HG03354 (cell line): ENCODE measurements around the gene FANCI.

Experiments used
- ATAC-seq: cut with Tn5 transposase; IDR thresholded peaks from one replicate; pipeline ENCODE4 v1.9.1; 2021; ENCODE audit warnings: mild to moderate bottlenecking; ENCODE audit not compliant: unreplicated experiment, poor library complexity, severe bottlenecking

FANCI gene

DNA sequence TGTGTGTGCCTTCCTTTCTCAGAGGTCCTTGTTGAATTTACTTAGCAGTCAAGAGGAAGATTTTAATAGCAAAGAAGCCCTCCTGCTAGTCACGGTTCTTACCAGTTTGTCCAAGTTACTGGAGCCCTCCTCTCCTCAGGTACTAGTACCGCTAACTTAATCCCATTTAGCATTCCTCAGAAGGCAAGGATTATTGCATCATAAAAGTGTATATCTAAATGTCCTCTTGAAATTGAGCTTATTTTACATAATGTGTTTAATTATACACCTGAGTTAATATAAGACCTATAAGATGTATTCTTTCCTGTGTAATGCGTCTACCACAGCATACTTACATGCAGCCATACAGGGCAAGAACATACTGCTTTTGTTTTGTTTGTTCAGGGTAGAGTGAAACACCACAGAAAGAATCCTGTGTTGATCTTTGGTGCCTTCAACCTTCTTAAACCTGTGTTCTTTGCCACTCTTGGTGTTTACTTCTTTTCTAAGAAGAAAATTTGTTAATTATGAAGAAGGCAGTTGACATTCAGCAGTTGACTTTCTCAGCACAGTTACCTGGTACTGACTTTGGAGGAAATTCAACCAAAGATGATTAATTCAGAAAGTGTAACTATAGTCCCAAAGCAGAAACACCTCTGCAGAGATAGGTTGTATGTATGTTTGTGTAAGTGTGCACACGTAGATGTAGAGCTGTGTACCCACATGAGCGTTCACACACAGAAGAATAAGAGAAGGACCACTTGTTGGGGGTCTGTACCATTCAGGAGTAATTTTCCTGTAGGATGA, 57.7 kb downstream of the FANCI start:
- no peak for ATAC-seq

DNA sequence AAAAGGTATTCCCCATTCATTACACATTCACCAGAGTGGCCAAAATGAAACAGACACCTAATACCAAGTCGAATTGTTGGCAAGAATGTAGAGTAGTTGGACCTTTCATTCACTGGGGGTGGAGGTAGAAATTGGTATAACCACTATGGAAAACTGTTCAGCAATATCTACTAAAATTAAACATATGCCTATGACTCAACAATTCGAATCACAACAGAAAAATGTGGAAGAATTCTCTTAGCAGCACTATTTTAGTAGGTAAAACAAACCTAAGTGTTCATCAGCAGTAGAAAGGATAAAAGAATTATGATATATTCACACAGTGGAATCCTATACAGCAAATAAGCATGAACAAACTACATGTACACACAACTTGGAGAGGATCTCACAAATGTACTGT, 60.2 kb downstream of the FANCI start:
- ATAC-seq = no peak

DNA sequence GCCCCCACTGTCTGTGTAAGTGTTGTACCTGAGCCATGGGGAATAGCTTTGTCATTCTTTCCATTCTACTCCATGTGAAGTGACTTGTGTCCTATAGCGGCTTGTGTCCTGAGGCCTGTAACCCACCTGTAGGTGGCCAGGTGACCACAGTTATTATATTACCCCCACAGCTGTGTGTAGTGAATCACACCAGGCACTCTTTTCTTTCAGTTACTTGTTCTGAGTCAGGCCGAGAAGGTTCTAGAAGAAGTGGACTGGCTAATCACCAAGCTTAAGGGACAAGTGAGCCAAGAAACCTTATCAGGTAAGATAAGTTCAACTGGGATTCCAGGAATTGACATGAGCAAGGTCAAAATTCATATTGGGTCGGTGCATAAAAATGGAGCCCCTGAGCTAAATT, 61.6 kb downstream of the FANCI start:
- no peak for ATAC-seq

DNA sequence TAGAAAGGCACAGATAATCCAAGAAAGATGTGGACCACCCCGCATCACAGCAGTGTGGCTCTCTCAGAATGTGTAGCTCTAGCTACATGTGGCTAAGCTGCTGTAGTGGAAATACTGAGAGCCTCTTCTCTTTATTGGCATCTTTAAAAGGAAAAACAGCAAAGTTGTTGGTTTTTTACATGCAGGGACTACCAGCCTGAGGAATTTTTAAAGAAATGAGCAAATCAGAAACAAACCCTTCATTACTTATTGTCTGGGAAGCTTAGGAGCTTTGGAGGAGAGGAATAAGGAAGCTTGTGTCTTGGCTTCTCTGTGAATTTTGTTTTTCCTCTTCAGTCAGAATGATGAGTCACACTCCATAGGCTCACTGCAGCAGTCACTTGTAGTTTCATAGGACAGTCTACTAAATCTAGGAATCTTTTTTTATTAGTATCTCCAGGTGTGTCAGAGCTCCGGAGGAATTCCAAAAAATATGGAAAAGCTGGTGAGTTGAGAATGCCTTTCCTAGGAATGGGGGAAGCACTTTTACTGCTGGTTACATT, 63.3 kb downstream of the FANCI start:
- ATAC-seq = no peak

DNA sequence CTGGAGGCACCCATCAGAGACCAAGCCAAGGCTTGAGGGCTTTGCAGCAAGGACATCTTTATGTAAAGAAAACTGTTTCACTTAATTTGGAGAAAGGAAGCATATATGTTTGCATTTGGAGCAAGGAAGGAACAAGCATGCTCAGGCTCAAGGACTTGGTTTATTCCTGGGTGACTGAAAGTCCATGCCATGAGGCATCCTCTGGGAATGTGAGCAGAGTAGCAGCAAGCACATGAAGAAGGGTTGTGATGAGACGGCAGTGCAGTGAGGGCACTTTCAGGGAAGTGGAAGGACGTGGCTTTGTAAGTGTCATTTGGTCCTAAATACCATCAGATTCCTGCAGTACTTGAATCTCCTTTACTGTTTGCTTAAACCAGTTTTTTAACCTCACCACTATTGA, 64.0 kb downstream of the FANCI start:
- no peak for ATAC-seq

DNA sequence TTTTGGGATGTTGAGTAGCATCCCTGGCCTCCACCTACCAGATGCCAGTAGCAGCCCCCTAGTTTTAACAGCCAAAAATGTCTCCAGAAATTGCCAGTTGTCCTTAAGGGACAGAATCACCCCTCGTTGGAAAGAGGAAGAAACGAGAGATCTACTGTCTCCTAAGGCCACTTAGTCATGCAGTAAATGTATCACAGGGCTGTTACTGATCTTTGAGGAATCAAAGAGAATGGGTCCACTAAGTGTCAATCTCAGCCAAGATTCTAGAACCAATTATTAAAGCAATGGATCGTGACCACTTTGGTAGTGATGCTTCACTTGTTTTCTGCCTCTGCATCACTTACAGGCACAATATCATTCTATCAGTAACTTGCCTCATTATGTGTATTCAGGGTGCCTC, 64.5 kb downstream of the FANCI start:
- no peak for ATAC-seq

DNA sequence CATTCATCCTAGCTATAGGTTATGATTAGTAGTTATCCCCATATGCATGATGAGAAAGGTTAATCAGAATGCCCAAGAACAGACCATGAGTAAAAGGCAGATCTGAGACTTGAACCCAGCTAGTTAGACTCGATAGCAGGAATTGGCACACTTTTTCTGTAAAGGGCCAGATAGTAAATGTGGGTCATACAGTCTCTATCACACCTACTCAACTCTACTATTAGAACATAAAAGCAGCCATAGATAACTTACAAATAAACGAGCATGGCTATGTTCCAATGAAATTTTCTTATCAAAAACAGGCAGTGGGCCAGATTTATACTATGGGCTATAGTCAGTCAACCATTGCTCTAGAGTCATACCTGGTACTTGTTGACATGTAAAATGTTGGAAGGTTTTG, 66.2 kb downstream of the FANCI start:
- ATAC-seq = no peak

DNA sequence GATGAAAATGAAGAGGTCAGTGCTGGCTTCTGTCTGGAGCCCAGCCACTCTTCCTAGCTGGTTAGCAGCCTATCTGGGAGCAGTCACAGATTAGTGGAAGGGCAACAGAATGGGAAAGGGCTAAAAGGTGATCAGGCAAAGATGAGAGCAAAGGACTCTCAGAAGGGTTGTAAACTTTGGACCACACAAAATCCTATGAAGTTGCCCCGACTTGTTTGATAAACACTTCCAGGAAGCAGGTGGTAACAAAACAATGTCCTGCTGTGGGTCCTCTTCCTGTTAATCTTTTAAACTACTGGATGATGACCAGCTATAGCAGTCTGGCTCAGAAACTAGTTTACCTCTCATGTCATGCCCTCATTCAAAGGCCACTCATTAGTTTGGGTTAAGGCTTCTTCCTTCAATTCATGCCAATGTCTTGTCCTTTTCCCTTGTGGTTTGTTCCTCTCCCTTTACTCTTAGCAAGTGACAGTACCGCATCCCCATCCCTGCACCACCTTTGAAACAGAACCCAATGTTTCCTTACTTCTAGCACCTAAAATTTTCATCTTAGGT, 71.7 kb downstream of the FANCI start:
- no peak for ATAC-seq

DNA sequence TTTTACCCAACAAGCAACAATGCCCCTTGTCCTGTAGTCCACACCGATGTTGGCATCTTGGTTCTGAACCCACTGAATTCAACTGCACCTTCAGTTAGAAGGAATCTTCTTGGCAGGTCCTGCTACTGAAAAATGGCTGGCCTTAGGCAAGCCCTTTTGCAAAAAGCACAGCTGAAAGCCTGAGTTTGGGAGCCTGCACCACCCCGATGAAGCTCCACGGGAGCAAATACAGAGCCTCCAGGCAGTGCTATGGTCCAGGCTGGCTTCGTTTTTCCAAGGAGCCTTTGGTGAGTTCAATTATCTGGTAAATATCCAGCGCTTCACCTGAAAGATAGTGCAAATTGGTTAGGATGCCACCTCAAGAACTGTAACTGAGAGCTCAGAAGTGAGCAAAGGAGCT, 72.7 kb downstream of the FANCI start:
- no peak for ATAC-seq

DNA sequence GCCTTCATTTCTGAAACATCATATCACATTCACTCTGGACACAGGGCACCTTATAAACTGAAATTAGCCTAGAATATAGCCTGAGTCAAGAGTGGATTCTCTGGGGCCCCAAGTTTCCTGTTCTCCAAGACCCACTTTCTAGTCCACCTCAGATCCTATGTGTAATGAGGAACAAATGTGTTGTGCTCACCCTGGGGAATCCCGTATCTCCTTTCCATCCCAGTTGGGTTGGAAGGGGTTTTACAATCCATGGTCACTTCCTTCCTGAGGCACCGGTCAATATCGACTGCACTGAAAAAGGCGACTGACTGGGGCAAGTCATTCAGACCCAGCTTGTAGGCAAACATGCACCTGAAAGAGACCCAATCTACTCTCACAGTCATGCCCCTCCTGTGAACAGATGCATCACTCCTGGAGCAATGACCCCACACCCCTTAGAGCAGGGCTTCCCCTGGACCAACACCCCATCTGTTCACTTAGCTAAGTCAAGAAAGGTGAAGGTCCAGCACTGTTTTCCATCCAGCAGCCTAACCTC, 73.5 kb downstream of the FANCI start:
- ATAC-seq = no peak

DNA sequence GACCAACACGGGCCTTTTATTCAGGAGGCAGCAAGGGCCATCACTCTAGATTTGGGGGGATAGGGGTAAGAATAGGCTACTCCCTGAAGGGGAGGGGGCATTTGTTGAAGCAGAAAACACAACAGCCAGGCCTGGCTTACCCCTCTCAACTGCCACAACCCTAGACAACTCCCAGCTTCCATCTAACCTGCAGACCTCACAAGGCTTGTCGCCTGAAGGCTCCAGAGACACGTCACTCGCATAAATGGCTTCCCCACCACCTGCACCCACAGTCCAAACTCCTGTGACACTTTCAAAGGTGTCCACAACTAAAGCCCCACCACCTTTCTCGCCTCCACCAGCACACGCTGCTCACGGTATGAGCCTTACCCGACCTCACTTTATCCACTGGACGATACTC, 75.9 kb downstream of the FANCI start:
- ATAC-seq = no peak

DNA sequence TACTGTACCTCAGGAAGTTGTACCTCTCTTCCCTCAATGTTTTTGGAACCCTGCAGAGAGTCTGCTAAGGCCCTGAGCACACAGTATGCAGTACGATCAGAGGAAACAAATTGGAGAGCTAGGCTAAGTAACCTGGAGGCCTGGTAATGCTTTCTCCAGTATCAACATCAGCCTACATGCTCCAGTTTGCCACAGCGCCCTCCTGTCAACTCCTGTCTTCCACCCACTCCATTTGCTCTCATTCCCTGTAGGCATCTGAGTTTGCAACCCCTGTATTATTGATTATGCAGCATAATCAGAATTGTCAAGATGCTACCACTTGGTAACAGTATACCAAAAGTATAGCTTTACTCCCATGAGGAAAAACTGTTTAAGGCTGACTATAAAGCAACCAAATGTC, 76.4 kb downstream of the FANCI start:
- no peak for ATAC-seq

DNA sequence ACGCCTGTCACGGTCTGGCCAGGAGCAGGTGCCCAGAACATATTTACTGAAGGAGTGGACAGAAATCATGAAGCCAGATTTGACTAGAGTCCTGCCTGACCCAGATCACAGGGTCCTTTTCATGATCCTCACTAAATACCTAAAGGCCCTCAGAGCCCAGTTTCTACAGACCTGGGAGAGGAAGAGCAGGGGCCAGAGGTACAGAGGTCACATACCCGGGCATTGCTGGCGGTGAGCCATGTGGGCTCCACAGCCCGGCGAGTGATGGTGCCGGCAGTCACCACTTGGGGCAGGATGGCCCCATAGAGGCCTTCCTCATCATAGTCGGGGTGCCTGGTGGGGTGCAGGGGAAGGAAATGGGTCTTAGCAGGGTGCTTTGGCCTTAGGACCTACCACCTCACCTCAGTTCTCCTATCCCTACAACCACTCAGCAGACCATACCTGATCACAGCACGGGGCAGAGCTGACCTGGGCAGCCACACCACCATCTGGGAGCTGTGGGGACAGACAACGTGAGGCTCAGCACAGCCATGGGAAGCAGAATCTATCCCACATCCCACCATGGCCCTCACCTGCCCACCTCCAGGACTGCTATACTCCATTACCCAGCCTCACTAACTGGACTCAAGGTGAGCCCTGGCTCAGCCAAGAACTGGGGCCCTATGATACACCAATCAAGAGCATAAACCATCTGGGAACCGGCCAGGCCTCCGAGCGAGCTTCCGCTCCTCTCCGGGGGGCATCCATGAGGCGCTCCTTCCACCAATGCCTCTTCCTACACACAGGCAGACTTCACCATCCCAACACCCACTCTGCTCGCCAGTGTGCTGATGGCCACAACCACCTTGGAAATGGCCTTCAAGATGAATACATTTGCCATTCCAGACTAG, 78.0 kb downstream of the FANCI start:
- no peak for ATAC-seq

DNA sequence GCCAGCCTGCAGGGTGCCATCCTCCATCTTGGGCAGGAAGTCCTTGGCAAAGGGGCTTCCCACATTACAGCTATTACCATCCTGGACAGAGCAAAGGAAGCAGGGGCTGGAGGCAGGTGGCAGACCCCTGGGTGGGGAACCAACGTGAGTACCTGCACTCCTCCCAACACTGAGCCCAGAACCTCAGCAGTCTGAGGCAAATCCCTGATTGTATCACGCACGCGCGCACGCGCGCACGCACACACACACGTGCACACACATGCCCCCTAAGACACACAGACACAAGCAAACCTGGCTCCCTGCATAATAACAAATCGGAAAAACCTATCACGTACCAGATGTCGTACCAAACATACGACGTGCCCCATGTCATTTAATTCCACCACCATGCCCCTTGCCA, 79.0 kb downstream of the FANCI start:
- no peak for ATAC-seq

DNA sequence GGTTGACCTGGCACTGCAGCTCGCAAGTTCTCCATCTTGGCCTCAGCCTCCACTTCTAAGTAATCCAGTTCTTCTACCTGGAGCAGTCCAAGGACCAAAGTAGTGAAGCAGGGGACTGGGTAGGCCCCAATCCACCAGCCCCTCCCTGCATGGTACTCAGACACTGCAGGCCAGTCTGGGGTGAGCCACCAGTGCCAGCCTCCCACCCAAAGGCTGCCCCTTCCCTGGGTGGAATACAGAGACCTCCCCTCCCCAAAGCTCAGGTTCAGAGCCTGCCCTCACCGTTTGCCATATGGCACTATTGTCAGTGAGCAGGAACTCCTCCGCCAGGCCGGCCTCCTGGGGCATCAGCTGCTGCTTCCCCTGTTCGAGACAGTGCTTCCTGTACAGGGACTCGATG, 80.0 kb downstream of the FANCI start:
- no peak for ATAC-seq

DNA sequence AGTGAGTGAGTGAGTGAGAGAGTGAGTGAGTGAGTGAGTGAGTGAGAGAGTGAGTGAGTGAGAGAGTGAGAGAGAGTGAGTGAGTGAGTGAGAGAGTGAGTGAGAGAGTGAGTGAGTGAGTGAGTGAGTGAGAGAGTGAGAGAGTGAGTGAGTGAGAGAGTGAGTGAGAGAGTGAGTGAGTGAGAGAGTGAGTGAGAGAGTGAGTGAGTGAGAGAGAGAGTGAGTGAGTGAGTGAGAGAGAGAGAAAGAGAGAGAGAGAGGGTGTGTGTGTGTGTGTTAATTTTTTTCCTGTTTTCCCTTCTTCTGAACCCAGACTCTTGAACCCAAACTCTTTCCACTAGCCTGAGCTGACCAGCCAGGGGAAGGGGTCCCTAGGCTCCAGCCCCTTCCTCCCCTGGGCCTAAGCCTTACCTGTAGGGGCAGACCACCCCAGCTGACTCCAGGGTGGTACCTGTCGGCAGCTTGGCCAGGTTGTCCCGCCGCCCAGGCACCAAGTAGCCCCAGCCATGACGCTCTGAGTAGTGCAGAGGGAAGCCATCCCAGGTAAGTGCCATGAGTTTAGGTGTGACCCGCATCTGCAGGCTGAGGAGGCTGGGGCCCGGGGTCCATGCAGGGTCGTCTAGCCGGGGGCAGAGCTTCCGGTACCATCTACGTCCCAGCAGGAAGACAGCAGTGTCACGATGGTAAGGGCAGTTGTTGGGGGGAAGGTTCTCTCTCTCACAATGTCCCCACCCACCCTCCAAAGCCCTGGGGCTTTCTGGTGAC, 81.4 kb downstream of the FANCI start:
- no peak for ATAC-seq

DNA sequence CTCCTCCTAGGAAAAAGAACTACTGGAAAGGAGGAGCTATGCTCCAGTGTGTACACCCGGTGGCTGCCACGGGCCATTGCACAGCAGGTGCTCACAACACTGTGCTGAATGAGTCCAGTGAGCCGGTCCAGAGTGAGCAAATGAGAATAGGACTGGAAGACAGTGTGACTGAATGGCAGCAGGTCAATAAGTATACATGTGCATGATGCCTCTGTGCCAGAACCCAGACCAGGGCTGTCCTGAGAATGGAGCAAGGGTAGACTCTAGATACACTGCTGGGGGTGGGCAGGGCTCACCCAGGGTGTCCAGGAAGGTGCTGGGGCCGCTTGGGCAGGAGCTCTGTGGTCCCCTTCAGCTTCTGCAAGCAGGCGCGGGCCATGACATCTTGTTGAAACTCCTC, 82.5 kb downstream of the FANCI start:
- ATAC-seq = no peak

DNA sequence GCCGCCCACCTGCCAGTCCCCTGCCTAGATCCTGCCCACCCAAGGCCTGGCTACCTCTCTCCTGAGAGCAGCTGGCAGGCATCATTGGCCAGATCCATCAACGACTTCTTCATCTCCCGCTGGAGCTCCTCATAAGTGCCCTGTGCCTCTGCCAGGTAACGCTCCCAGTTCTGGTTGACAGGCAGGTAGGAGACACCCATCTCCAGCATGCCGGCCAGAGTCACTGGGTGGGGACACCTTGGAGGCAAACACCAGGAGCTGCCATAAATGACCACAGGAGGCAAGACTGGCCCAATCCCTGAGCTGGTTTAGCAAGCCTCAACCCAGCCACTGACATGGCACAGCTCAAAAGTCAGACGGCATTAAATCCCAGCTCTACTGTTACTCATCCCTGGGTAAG, 83.3 kb downstream of the FANCI start:
- ATAC-seq = no peak

DNA sequence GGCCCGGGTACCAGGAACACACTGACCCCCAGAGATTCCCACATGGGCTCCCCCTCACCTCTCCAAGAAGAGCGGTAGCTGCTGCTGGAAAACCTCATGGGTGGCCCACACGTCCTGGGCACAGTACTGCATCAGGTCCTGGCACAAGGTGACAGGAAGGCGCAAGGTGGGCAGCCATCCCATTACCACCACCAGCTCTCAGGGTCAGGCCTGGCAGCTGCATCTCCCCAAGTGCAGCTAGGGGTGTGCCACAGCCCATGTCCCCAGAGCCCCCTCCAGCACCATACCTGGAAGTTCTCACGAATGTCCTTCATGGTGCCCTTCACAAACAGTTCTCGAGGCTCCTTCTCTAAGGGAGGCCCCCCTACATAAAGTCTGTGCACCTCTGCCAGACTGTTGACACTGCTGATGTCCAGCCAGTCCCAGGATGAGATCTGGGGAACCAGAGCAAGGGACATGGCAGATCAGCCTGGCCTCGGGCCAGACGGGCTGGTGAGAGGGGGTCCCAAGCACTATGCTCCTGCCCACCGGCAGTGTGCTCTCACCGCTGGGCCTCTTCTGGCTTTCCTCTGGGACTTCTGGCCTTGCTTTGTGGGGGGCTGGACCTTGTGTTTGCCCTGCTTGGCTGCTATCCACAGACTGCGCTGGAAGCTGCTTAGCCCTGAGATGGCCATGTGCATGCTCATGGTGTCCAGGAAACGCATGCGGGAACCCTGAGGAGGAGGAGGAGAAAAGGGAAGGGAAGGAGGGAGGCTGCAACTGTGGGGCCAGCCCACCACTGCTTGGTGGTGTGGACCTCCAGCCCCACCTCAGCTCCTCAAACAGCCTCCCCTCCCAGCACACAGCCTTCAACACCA, 84.8 kb downstream of the FANCI start:
- ATAC-seq = no peak
